NCI-H1694 treated with DMSO at 0.1 percent for 48 hours (cell line): ENCODE data around the gene NDEL1.

Source experiments
- DNase-seq: peaks from one replicate; lab custom pipeline; 2025; lab: John Stamatoyannopoulos, UW

The NDEL1 gene

GRCh38 chr17:8458128-8458527, 22.4 kb downstream of the NDEL1 start:
- no peak for DNase-seq

GRCh38 chr17:8459107-8459506, 23.4 kb downstream of the NDEL1 start:
- no peak for DNase-seq

- DNase-seq: no peak
Observed at GRCh38 chr17:8459831-8460230, 24.1 kb downstream of the NDEL1 start.

GRCh38 chr17:8462564-8462963, 26.9 kb downstream of the NDEL1 start:
- DNase-seq: no peak

GRCh38 chr17:8463099-8463498, 27.4 kb downstream of the NDEL1 start:
- DNase-seq: no peak

- DNase-seq: no peak
Observed at GRCh38 chr17:8464941-8465340, 29.3 kb downstream of the NDEL1 start.

GRCh38 chr17:8465356-8465755, 29.7 kb downstream of the NDEL1 start:
- DNase-seq: no peak

GRCh38 chr17:8465759-8466158, 30.1 kb downstream of the NDEL1 start:
- DNase-seq: no peak

- no peak for DNase-seq
Observed at GRCh38 chr17:8466456-8466855, 30.8 kb downstream of the NDEL1 start.

GRCh38 chr17:8466873-8467272, 31.2 kb downstream of the NDEL1 start:
- no peak for DNase-seq

- no peak for DNase-seq
Observed at GRCh38 chr17:8467527-8467926, 31.8 kb downstream of the NDEL1 start.

- no peak for DNase-seq
Observed at GRCh38 chr17:8468127-8468526, 32.4 kb downstream of the NDEL1 start.

- DNase-seq: no peak
Observed at GRCh38 chr17:8468980-8469379, 33.3 kb downstream of the NDEL1 start.

- DNase-seq: no peak
Observed at GRCh38 chr17:8469964-8470363, 34.3 kb downstream of the NDEL1 start.

- no peak for DNase-seq
Observed at GRCh38 chr17:8470447-8471047, 34.9 kb downstream of the NDEL1 start.

GRCh38 chr17:8472663-8473062, 37.0 kb downstream of the NDEL1 start:
- DNase-seq: no peak

- DNase-seq: no peak
Observed at GRCh38 chr17:8473451-8474192, 37.9 kb downstream of the NDEL1 start.

GRCh38 chr17:8474826-8475225, 39.1 kb downstream of the NDEL1 start:
- no peak for DNase-seq

- no peak for DNase-seq
Observed at GRCh38 chr17:8475227-8475626, 39.5 kb downstream of the NDEL1 start.

GRCh38 chr17:8475781-8476180, 40.1 kb downstream of the NDEL1 start:
- DNase-seq: no peak

- no peak for DNase-seq
Observed at GRCh38 chr17:8476741-8477140, 41.1 kb downstream of the NDEL1 start.

- no peak for DNase-seq
Observed at GRCh38 chr17:8477171-8477570, 41.5 kb downstream of the NDEL1 start.

- DNase-seq: no peak
Observed at GRCh38 chr17:8477715-8478441, 42.2 kb downstream of the NDEL1 start.
